RWPE2 (cell line): ENCODE data around the gene ZBTB32.

Experiments used
- ATAC-seq: fragments of 200-7000 bp; cut with Tn5 transposase; 3 replicates; pipeline ENCODE4 v1.9.1; 2021; ENCODE audit warnings: low read depth
- DNase-seq: peaks from one replicate; pipeline ENCODE4 v3.0.0-alpha.2; 2020; ENCODE audit warnings: low spot score
- H3K27ac ChIP-seq: fragments of 450-650 bp; 2 replicates; pipeline ENCODE4 v1.5.1; 2017; ENCODE audit warnings: mild to moderate bottlenecking; ENCODE audit not compliant: poor library complexity, severe bottlenecking
- H3K27me3 ChIP-seq: fragments of 250-450 bp; sonication (Bioruptor Pico); 2 replicates; pipeline ENCODE4 v1.5.1; 2021; ENCODE audit warnings: mild to moderate bottlenecking, moderate library complexity; ENCODE audit not compliant: insufficient read depth, poor library complexity, severe bottlenecking
- H3K36me3 ChIP-seq: fragments of 250-450 bp; sonication (Bioruptor Pico); 2 replicates; pipeline ENCODE4 v1.5.1; 2020; ENCODE audit warnings: low read depth, mild to moderate bottlenecking, moderate library complexity
- H3K4me1 ChIP-seq: fragments of 250-450 bp; sonication (Bioruptor Pico); 2 replicates; pipeline ENCODE4 v1.5.1; 2021; ENCODE audit warnings: mild to moderate bottlenecking, moderate library complexity; ENCODE audit not compliant: insufficient read depth, poor library complexity, severe bottlenecking
- H3K4me3 ChIP-seq: fragments of 250-450 bp; sonication (Bioruptor Pico); 2 replicates; pipeline ENCODE4 v1.5.1; 2021; ENCODE audit warnings: mild to moderate bottlenecking, moderate library complexity; ENCODE audit not compliant: severe bottlenecking
- H3K9me3 ChIP-seq: fragments of 250-450 bp; sonication (Bioruptor Pico); 2 replicates; pipeline ENCODE4 v1.5.1; 2021; ENCODE audit warnings: mild to moderate bottlenecking, moderate library complexity; ENCODE audit not compliant: severe bottlenecking
- TF ChIP-seq, protein P1 (sequence below): fragments of 450-650 bp; IDR thresholded peaks from one replicate; pipeline ENCODE4 v1.5.1; 2017; ENCODE audit warnings: mild to moderate bottlenecking, moderate library complexity; ENCODE audit not compliant: poor library complexity, severe bottlenecking

ZBTB32 gene

DNA sequence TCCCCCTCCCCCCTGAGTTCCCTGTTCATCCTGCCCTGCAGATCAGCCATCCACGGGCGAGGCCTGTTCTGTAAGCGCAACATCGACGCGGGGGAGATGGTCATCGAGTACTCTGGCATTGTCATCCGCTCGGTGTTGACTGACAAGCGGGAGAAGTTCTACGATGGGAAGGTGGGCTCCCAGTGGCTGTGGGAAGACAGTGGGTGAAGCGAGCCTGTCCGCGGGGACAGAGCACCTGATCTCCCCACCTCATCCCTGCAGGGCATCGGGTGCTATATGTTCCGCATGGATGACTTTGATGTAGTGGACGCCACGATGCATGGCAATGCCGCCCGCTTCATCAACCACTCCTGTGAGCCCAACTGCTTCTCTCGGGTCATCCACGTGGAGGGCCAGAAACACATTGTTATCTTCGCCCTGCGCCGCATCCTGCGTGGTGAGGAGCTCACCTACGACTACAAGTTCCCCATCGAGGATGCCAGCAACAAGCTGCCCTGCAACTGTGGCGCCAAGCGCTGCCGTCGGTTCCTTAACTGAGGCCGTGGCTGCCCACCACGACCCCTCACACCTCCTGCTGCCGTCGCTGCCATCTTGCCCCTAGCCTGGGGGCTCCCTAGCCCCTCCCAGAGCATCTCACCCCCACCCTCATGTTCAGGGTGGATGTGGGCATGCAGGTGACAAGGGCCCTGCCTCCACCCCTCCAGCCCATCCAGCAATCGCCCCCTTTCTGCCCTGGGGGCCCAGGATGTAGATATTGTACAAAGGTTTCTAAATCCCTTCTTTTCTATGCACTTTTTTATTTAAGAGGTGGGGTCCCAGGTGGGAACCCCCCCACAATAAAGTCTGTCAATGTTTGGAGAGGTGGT is 33.9 kb downstream of the ZBTB32 start:
- H3K9me3 ChIP-seq: no peaks in the 10 kb centered on the region
- TF ChIP-seq, protein P1, sequence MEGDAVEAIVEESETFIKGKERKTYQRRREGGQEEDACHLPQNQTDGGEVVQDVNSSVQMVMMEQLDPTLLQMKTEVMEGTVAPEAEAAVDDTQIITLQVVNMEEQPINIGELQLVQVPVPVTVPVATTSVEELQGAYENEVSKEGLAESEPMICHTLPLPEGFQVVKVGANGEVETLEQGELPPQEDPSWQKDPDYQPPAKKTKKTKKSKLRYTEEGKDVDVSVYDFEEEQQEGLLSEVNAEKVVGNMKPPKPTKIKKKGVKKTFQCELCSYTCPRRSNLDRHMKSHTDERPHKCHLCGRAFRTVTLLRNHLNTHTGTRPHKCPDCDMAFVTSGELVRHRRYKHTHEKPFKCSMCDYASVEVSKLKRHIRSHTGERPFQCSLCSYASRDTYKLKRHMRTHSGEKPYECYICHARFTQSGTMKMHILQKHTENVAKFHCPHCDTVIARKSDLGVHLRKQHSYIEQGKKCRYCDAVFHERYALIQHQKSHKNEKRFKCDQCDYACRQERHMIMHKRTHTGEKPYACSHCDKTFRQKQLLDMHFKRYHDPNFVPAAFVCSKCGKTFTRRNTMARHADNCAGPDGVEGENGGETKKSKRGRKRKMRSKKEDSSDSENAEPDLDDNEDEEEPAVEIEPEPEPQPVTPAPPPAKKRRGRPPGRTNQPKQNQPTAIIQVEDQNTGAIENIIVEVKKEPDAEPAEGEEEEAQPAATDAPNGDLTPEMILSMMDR: no peak
- no peak overlapping the region for H3K27ac ChIP-seq
- H3K27me3 ChIP-seq: no peaks in the 10 kb centered on the region
- ATAC-seq (no peak), DNase-seq (no peak)
- no peaks in the 10 kb centered on the region for H3K4me1 ChIP-seq
- H3K36me3 ChIP-seq: peaks cover 49% of the 10 kb centered on the region
- no peak overlapping the region for H3K4me3 ChIP-seq

DNA sequence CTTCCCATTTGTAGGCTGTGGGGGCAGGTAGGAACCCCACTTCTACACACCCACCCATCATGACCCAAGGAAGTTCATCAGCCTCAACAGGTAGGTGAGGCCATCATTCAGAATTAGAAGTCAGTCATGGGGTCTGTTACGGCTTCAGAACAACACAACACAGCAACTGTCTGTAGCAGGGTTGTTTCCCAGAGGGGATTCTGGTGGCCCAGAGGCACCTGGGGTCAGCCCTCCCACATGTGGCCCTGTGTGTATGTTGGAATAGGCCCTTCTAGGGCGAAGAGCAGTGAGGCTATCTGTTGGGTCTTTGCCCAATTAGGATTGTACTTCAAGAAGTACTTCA is 34.5 kb downstream of the ZBTB32 start:
- Histone ChIP-seq H3K4me1 (no peaks in the 10 kb centered on the region), H3K27me3 (no peaks in the 10 kb centered on the region), H3K36me3 (peaks cover 44% of the 10 kb centered on the region), H3K27ac (no peak overlapping the region), H3K9me3 (no peaks in the 10 kb centered on the region), H3K4me3 (no peak overlapping the region)
- DNase-seq: no peak
- no peak for ATAC-seq
- TF ChIP-seq, protein P1: no peak

DNA sequence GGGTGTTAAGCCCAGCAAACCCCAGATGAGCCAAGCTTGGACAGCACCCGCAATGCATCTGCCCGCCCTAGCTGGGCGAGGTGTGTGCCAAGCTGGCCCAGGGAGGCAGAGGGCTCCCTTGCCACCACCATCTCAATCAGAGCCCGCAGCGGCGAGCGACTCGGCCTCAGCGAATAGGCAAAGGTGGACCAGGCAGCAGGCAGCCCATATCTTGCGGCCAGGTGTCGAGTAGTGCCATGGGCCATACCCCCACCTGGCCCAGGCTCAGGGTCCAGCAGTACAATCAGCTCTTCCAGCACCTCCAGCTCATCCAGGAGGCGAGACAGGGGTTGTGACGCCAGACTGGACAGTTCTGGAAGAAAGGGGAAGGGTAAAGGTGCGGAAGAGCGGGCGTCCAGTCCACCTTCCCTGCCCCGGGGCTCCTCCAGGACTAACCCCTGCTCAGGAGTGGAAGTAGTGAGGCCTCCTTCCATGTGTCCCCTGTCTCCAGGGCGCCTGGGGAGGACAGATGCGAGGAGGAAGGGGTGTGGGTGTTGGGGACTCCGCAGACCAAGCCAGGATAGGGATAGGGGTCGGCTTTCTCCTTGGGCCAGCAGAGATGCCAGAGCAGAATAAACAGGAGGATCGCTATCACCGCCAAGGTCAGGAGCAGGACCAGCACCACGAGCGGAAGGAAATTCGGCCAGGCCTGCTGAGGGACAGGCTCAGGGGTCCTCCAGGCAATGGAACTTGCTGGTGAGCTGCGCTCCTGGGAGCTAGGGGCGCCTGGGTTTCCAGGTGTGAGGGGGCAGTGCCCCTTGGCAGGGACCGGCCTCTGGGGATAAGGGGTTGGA is 35.1 kb downstream of the ZBTB32 start:
- TF ChIP-seq, protein P1: no peak
- Histone ChIP-seq H3K9me3 (no peaks in the 10 kb centered on the region), H3K27me3 (no peaks in the 10 kb centered on the region), H3K4me3 (peak overlapping the region; percentile 38), H3K27ac (no peak overlapping the region), H3K4me1 (no peaks in the 10 kb centered on the region), H3K36me3 (peaks cover 37% of the 10 kb centered on the region)
- ATAC-seq: no peak
- no peak for DNase-seq

DNA sequence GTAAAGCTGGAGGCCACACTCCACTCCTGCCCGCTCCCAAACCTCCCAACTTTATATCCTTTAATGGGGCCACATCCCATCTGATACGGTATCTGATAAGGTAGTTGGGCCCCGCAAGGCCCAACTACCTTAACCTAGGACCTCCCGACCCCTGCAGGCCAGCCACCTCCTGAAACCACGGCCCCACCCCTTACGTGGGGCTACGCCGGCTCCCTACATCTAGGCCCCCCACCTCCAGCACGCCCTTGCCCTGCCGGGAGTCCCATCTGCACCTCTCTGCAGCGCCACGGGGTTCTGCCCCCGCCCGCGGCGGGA is 35.7 kb downstream of the ZBTB32 start:
- DNase-seq (no peak), ATAC-seq (peak; percentile 8; the same call in 1 of the 3 replicates)
- no peaks in the 10 kb centered on the region for H3K4me1 ChIP-seq
- no peaks in the 10 kb centered on the region for H3K27me3 ChIP-seq
- no peak overlapping the region for H3K27ac ChIP-seq
- peak overlapping the region; percentile 38 for H3K4me3 ChIP-seq
- peaks cover 34% of the 10 kb centered on the region for H3K36me3 ChIP-seq
- H3K9me3 ChIP-seq: no peaks in the 10 kb centered on the region
- TF ChIP-seq, protein P1: no peak
